Bronchial epithelial cell (primary cell): ENCODE measurements around the gene MBIP. TPM values are rescaled to one million over a fixed set of nuclear protein-coding genes. Genes with fewer than 3 reads are reported as not detected.

Experiments used
- DNase-seq: peaks from one replicate; pipeline ENCODE4 v3.0.0-alpha.2; 2010; ENCODE audit warnings: low read depth
- FAIRE-seq: peaks from 2 replicates; lab custom pipeline; 2011; peaks lifted over from hg19 to GRCh38; lab: Jason Lieb, UNC
- H3K27me3 ChIP-seq: 2 replicates; pipeline ENCODE4 v1.5.1; 2011; ENCODE audit warnings: low read length; ENCODE audit not compliant: control insufficient read depth, insufficient read depth
- H3K36me3 ChIP-seq: 2 replicates; pipeline ENCODE4 v1.5.1; 2011; ENCODE audit warnings: low read length; ENCODE audit not compliant: control insufficient read depth, insufficient read depth
- H3K4me3 ChIP-seq: 2 replicates; pipeline ENCODE4 v1.5.1; 2011; ENCODE audit warnings: mild to moderate bottlenecking, low read depth, low read length, control low read depth
- CTCF ChIP-seq: IDR thresholded peaks from 2 replicates; pipeline ENCODE4 v1.5.1; 2011; ENCODE audit warnings: mild to moderate bottlenecking, moderate library complexity, low read length, control low read depth, inconsistent platforms; ENCODE audit not compliant: insufficient read depth, severe bottlenecking
- total RNA-seq: library from RNA; depleted of rRNA; stranded (reverse); fragments of >200 nt; gene quantifications from 2 replicates; pipeline ENCODE4 v1.2.1, GENCODE V29; 2014

Gene MBIP
- total RNA-seq, 1 donor from 2014 or later, result 5.8 TPM

GRCh38 chr14:36258241-36258640 lies 62.2 kb downstream of the MBIP start:
- no peak for FAIRE-seq
- no peak for TF ChIP-seq CTCF
- H3K4me3 ChIP-seq, result no peak overlapping the region
- no peak for DNase-seq
- H3K36me3 ChIP-seq, result no peaks in the 10 kb centered on the region
- H3K27me3 ChIP-seq, result no peaks in the 10 kb centered on the region

GRCh38 chr14:36256126-36256801 lies 64.2 kb downstream of the MBIP start:
- TF ChIP-seq CTCF, result no peak
- H3K4me3 ChIP-seq, result no peak overlapping the region
- H3K36me3 ChIP-seq, result no peaks in the 10 kb centered on the region
- FAIRE-seq (no peak), DNase-seq (peak; percentile 40)
- no peaks in the 10 kb centered on the region for H3K27me3 ChIP-seq

GRCh38 chr14:36254020-36254624 lies 66.3 kb downstream of the MBIP start:
- peak; percentile 19 for TF ChIP-seq CTCF
- DNase-seq (peak; percentile 25), FAIRE-seq (no peak)
- Histone ChIP-seq H3K36me3 (no peaks in the 10 kb centered on the region), H3K4me3 (no peak overlapping the region), H3K27me3 (no peaks in the 10 kb centered on the region)

Other genes starting within 250 kb of the MBIP start
- gene PTCSC3, start 143.9 kb downstream of the MBIP start, total RNA-seq, result not detected in 2 replicates
- 4.1 and 6.6 TPM in 2 replicates for gene NKX2-1, start 199.6 kb upstream of the MBIP start, total RNA-seq